Osteocyte (in vitro differentiated cells): Measurements from ENCODE around the gene KRTCAP3. TPM values are rescaled to one million over a fixed set of nuclear protein-coding genes. Genes with fewer than 3 reads are reported as not detected.

Experiments used
- DNase-seq: peaks from one replicate; pipeline ENCODE4 v3.0.0; 2021; ENCODE audit warnings: mixed read lengths; ENCODE audit not compliant: unreplicated experiment; ENCODE audit errors: extremely low spot score
- H3K27ac Mint-ChIP-seq: one replicate; pipeline ENCODE4 v1.8.0; 2021; ENCODE audit warnings: mild to moderate bottlenecking, mixed read lengths; ENCODE audit not compliant: unreplicated experiment
- H3K27me3 Mint-ChIP-seq: one replicate; pipeline ENCODE4 v1.8.0; 2021; ENCODE audit warnings: mixed read lengths; ENCODE audit not compliant: unreplicated experiment
- H3K36me3 Mint-ChIP-seq: one replicate; pipeline ENCODE4 v1.8.0; 2021; ENCODE audit warnings: mixed read lengths; ENCODE audit not compliant: unreplicated experiment
- H3K4me1 Mint-ChIP-seq: one replicate; pipeline ENCODE4 v1.8.0; 2021; ENCODE audit warnings: mixed read lengths; ENCODE audit not compliant: unreplicated experiment
- H3K4me3 Mint-ChIP-seq: one replicate; pipeline ENCODE4 v1.8.0; 2021; ENCODE audit warnings: mild to moderate bottlenecking, moderate library complexity, mixed read lengths; ENCODE audit not compliant: unreplicated experiment
- H3K9me3 Mint-ChIP-seq: one replicate; pipeline ENCODE4 v1.8.0; 2021; ENCODE audit warnings: mixed read lengths; ENCODE audit not compliant: unreplicated experiment
- CTCF ChIP-seq: fragments of 200-600 bp; sonication (generic); IDR thresholded peaks from 2 replicates; pipeline ENCODE4 v1.5.0; 2021; ENCODE audit warnings: antibody characterized with exemption, mild to moderate bottlenecking, moderate library complexity
- total RNA-seq: library from RNA; stranded (reverse); gene quantifications from 2 replicates; pipeline ENCODE4 v1.2.1, GENCODE V29; 2021

Gene KRTCAP3
- total RNA-seq, 1 donor from 2014 or later = 2.3 TPM

- Mint-ChIP-seq H3K4me1 (no peaks in the 10 kb centered on the region), H3K27me3 (no peaks in the 10 kb centered on the region), H3K27ac (no peak overlapping the region), H3K36me3 (peaks cover 52% of the 10 kb centered on the region), H3K9me3 (no peaks in the 10 kb centered on the region), H3K4me3 (no peak overlapping the region)
- TF ChIP-seq CTCF = no peak
- no peak for DNase-seq
Observed at GRCh38 chr2:27451095-27451494, 8.9 kb downstream of the KRTCAP3 start.

- no peaks in the 10 kb centered on the region for H3K9me3 Mint-ChIP-seq
- no peak overlapping the region for H3K27ac Mint-ChIP-seq
- no peak for TF ChIP-seq CTCF
- DNase-seq = no peak
- no peaks in the 10 kb centered on the region for H3K4me1 Mint-ChIP-seq
- no peaks in the 10 kb centered on the region for H3K27me3 Mint-ChIP-seq
- H3K36me3 Mint-ChIP-seq = peaks cover 42% of the 10 kb centered on the region
- no peak overlapping the region for H3K4me3 Mint-ChIP-seq
Observed at GRCh38 chr2:27453968-27454367, 11.8 kb downstream of the KRTCAP3 start.

- Mint-ChIP-seq H3K27ac (no peak overlapping the region), H3K4me1 (no peaks in the 10 kb centered on the region), H3K27me3 (no peaks in the 10 kb centered on the region), H3K9me3 (no peaks in the 10 kb centered on the region), H3K36me3 (peaks cover 48% of the 10 kb centered on the region), H3K4me3 (no peak overlapping the region)
- TF ChIP-seq CTCF = no peak
- DNase-seq = no peak
Observed at GRCh38 chr2:27461118-27461517, 18.9 kb downstream of the KRTCAP3 start.

- DNase-seq = no peak
- no peaks in the 10 kb centered on the region for H3K27me3 Mint-ChIP-seq
- no peak overlapping the region for H3K27ac Mint-ChIP-seq
- H3K4me3 Mint-ChIP-seq = no peak overlapping the region
- H3K9me3 Mint-ChIP-seq = no peaks in the 10 kb centered on the region
- no peak for TF ChIP-seq CTCF
- H3K36me3 Mint-ChIP-seq = peaks cover 35% of the 10 kb centered on the region
- no peaks in the 10 kb centered on the region for H3K4me1 Mint-ChIP-seq
Observed at GRCh38 chr2:27464443-27464842, 22.3 kb downstream of the KRTCAP3 start.

GRCh38 chr2:27471961-27472360, 29.8 kb downstream of the KRTCAP3 start:
- H3K27ac Mint-ChIP-seq = no peak overlapping the region
- H3K9me3 Mint-ChIP-seq = no peaks in the 10 kb centered on the region
- no peak for TF ChIP-seq CTCF
- no peak for DNase-seq
- H3K4me1 Mint-ChIP-seq = no peaks in the 10 kb centered on the region
- H3K4me3 Mint-ChIP-seq = no peak overlapping the region
- peaks cover 34% of the 10 kb centered on the region for H3K36me3 Mint-ChIP-seq
- no peaks in the 10 kb centered on the region for H3K27me3 Mint-ChIP-seq
